MCF 10A (cell line): ENCODE data around the gene GALR3. TPM values are rescaled to one million over a fixed set of nuclear protein-coding genes. Genes with fewer than 3 reads are reported as not detected.

Source experiments
- BruUV-seq: library from RNA; stranded (reverse); fragments of 400-500 nt; replicated peaks from 2 replicates; lab custom pipeline; 2021; lab: Mats Ljungman, UMichigan
- CTCF ChIA-PET: fragments of 300-600 bp; sonication (Branson Sonifier 250); formaldehyde crosslinking; extraction: SDS; loops from one replicate; lab custom pipeline; 2021; ENCODE audit warnings: antibody characterized with exemption, inconsistent platforms; lab: Yijun Ruan, JAX
- POLR2A ChIA-PET: fragments of 300-600, 350-650 bp; sonication (Branson Sonifier 250); formaldehyde crosslinking; extraction: SDS; loops from one replicate; lab custom pipeline; 2020; ENCODE audit warnings: antibody characterized with exemption, inconsistent platforms; lab: Yijun Ruan, JAX
- DNase-seq: peaks from one replicate; pipeline ENCODE4 v3.0.0-alpha.2; 2018; ENCODE audit not compliant: unreplicated experiment
- H3K27ac Mint-ChIP-seq: one replicate; pipeline ENCODE4 v1.8.0; 2022; ENCODE audit warnings: mild to moderate bottlenecking, low read depth, mixed read lengths; ENCODE audit not compliant: unreplicated experiment
- H3K27me3 Mint-ChIP-seq: one replicate; pipeline ENCODE4 v1.8.0; 2022; ENCODE audit warnings: mixed read lengths; ENCODE audit not compliant: insufficient read depth, unreplicated experiment
- H3K36me3 Mint-ChIP-seq: one replicate; pipeline ENCODE4 v1.8.0; 2022; ENCODE audit warnings: mild to moderate bottlenecking, moderate library complexity, mixed read lengths; ENCODE audit not compliant: insufficient read depth, unreplicated experiment
- H3K4me1 Mint-ChIP-seq: one replicate; pipeline ENCODE4 v1.8.0; 2022; ENCODE audit warnings: mixed read lengths; ENCODE audit not compliant: insufficient read depth, unreplicated experiment
- H3K4me3 Mint-ChIP-seq: one replicate; pipeline ENCODE4 v1.8.0; 2022; ENCODE audit warnings: mild to moderate bottlenecking, moderate library complexity, mixed read lengths; ENCODE audit not compliant: unreplicated experiment
- H3K9me3 Mint-ChIP-seq: one replicate; pipeline ENCODE4 v1.8.0; 2022; ENCODE audit warnings: mixed read lengths; ENCODE audit not compliant: unreplicated experiment
- intact Hi-C: fragments of 100-400 bp; cut with micrococcal nuclease; formaldehyde crosslinking; loops from 2 replicates; pipeline ENCODE4 v1.14.1; 2022
- total RNA-seq: library from RNA; stranded (reverse); gene quantifications from 2 replicates; pipeline ENCODE4 v1.2.3, GENCODE V29; 2022
- TF ChIP-seq, protein P1 (sequence below): fragments of 200-600 bp; IDR thresholded peaks from one replicate; pipeline ENCODE4 v1.8.0; 2022; ENCODE audit warnings: antibody characterized with exemption, mild to moderate bottlenecking; ENCODE audit not compliant: unreplicated experiment

The GALR3 gene
- total RNA-seq, 1 experiment from 2014 or later, result 0.26 TPM

DNA sequence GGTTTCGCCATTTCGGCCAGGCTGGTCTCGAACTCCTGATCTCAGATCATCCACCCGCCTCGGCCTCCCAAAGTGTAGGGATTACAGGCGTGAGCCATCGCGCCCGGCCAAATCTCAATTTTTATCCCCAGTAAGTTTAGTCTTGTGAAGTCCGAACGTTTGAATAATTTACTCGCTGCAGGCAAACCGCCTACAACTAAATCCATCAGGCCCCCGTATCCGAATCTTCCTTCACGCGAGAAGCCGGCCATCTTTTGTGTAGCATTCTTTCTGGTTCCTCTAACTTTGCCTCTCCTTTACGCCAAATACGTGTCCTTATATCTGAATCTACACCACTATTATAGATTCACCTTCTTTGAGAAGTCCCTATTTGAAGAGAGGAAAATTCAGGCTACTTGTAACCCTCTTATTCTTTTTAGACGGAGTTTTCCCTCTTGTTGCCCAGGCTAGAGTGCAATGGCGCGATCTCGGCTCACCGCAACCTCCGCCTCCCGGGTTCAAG, 25.5 kb downstream of the GALR3 start:
- Mint-ChIP-seq H3K27me3 (no peaks in the 10 kb centered on the region), H3K27ac (peak overlapping the region; percentile 99), H3K36me3 (peaks cover 58% of the 10 kb centered on the region), H3K9me3 (no peaks in the 10 kb centered on the region), H3K4me1 (peaks cover 19% of the 10 kb centered on the region), H3K4me3 (peak overlapping the region; percentile 96)
- intact Hi-C loops, result no loop called here
- BruUV-seq, result TSS peak; percentile 87
- ChIA-PET POLR2A (interaction anchor here (0.8 to 2.6 kb wide), 10 partner anchors 14 to 241 kb away, joined by 3 to 15 read pairs (median 5); partner anchors contain the start of genes GALR3, GCAT, GGA1 and MICALL1), CTCF (interaction anchor here (1.8 to 7.6 kb wide), 2 partner anchors 14 kb away, joined by 12 to 78 read pairs; no protein-coding TSS in a partner anchor)
- DNase-seq, result peak; percentile 59
- TF ChIP-seq, protein P1, sequence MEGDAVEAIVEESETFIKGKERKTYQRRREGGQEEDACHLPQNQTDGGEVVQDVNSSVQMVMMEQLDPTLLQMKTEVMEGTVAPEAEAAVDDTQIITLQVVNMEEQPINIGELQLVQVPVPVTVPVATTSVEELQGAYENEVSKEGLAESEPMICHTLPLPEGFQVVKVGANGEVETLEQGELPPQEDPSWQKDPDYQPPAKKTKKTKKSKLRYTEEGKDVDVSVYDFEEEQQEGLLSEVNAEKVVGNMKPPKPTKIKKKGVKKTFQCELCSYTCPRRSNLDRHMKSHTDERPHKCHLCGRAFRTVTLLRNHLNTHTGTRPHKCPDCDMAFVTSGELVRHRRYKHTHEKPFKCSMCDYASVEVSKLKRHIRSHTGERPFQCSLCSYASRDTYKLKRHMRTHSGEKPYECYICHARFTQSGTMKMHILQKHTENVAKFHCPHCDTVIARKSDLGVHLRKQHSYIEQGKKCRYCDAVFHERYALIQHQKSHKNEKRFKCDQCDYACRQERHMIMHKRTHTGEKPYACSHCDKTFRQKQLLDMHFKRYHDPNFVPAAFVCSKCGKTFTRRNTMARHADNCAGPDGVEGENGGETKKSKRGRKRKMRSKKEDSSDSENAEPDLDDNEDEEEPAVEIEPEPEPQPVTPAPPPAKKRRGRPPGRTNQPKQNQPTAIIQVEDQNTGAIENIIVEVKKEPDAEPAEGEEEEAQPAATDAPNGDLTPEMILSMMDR, result no peak

DNA sequence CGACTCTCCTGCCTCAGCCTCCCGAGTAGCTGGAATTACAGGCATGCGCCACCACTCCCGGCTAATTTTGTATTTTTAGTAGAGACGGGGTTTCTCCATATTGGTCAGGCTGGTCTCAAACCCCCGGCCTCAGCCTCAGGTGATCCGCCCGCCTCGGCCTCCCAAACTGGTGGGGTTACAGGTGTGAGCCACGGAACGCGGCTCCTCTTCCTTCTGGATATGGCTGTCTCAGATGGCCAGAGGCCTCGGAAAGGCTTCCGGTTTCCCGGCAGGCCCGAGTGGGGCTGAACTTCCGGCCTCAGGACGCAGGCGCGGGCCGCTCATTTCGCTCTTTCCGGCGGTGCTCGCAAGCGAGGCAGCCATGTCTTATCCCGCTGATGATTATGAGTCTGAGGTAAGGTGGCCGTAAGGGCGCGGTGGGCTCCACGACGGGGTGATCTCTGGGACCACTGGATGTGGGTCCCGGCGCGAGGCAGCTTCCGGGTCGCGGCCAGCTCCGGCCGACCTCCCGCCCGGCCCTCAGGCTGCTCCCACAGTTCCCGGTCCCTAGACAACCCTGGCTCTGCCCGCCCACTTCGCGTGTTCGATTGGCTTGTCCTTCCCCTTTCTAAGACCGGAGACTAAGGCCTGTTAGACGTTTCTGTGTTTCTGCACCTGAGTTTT, 26.0 kb downstream of the GALR3 start, which contains the start of gene EIF3L:
EIF3L (plus strand) TSS at position 331 of the 663 bp plus-strand sequence; CDS start at position 362, 31 bp downstream.
- Mint-ChIP-seq H3K4me3 (peak within 1 kb of the TSS; percentile 96), H3K27ac (peak within 1 kb of the TSS; percentile 99), H3K9me3 (no peaks in the 10 kb centered on the region), H3K36me3 (peaks cover 64% of the 10 kb centered on the region), H3K27me3 (no peaks in the 10 kb centered on the region), H3K4me1 (peaks cover 24% of the 10 kb centered on the region)
- DNase-seq, result peak; percentile 89
- BruUV-seq, result no TSS peak
- TF ChIP-seq, protein P1, result no peak
- ChIA-PET POLR2A (interaction anchor here (0.7 to 2.6 kb wide), 18 partner anchors 9 to 241 kb away, joined by 3 to 15 read pairs (median 4); partner anchors contain the start of genes C22orf23, GALR3, GCAT and GGA1), CTCF (interaction anchor here (0.8 to 7.6 kb wide), 2 partner anchors 14 to 242 kb away, joined by 3 to 78 read pairs; no protein-coding TSS in a partner anchor)
- intact Hi-C loops, result no loop called here

DNA sequence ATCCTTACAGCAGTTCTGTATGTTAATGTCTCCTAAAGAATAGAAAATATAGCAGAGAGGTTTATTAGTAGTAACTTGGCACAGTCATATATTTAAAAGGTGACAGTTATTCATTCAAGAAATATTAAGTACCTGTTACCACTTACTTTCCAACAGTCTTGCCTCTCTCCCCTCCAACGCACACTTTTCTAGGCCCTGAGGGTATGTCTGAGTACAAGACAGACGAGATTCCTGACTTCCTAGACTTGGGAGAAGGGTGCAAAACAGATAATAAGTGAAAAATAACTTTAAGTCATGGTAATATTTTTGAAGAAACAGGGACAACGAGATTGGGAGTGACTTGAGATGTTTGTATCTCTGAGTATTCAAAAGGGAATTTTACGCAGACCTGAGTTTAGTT, 27.6 kb downstream of the GALR3 start:
- intact Hi-C loops, result no loop called here
- ChIA-PET CTCF (interaction anchor here (0.5 to 7.6 kb wide), 3 partner anchors 12 to 157 kb away, joined by 3 to 78 read pairs (median 3); no protein-coding TSS in a partner anchor), POLR2A (interaction anchor here (1.2 to 1.5 kb wide), 3 partner anchors 8 to 102 kb away, joined by 3 to 4 read pairs (median 3); partner anchors contain the start of genes C22orf23 and POLR2F)
- no peak for DNase-seq
- Mint-ChIP-seq H3K27me3 (no peaks in the 10 kb centered on the region), H3K4me1 (peaks cover 24% of the 10 kb centered on the region), H3K4me3 (peak overlapping the region; percentile 96), H3K36me3 (peaks cover 80% of the 10 kb centered on the region), H3K27ac (no peak overlapping the region), H3K9me3 (no peaks in the 10 kb centered on the region)
- TF ChIP-seq, protein P1, result no peak
- no TSS peak for BruUV-seq

DNA sequence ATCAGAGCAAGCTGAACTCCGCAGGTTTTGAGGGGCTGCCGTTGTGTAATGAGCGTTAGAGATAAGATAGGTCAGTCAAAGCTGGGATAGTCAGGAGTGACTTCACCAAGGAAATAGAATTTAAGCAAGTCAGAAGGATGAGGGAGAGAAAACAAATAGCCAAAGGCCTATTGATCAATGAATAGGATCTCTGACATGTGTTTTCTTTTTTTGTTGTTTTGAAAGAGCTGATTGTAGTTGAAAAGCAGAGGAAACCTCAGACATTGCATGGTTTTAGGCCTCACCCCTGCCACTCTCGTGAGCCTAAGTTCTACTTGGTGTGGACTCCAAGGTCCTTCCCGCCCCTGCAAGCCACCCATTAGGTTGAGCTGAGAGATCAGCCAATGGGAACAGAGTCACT, 29.2 kb downstream of the GALR3 start:
- intact Hi-C loops, result no loop called here
- POLR2A ChIA-PET, result interaction anchor here (0.7 to 1.1 kb wide), 5 partner anchors 8 to 53 kb away, joined by 3 to 4 read pairs (median 3); partner anchors contain the start of genes ANKRD54 and MICALL1
- DNase-seq, result no peak
- H3K27ac Mint-ChIP-seq, result no peak overlapping the region
- peaks cover 24% of the 10 kb centered on the region for H3K4me1 Mint-ChIP-seq
- H3K27me3 Mint-ChIP-seq, result no peaks in the 10 kb centered on the region
- H3K36me3 Mint-ChIP-seq, result peaks cover 91% of the 10 kb centered on the region
- H3K4me3 Mint-ChIP-seq, result no peak overlapping the region
- CTCF ChIA-PET, result interaction anchor here (7.6 kb wide), 1 partner anchor 11 kb away, joined by 78 read pairs; no protein-coding TSS in a partner anchor
- no peaks in the 10 kb centered on the region for H3K9me3 Mint-ChIP-seq
- TF ChIP-seq, protein P1, result no peak
- BruUV-seq, result no TSS peak
